Lung (tissue), 12 donors: ENCODE data around the gene MPG. TPM values are rescaled to one million over a fixed set of nuclear protein-coding genes. Genes with fewer than 3 reads are reported as not detected.

Experiments used
- ATAC-seq: fragments of 200-7000 bp; cut with Tn5 transposase; one replicate; pipeline ENCODE4 v1.9.1; 2020; ENCODE audit warnings: moderate number of reproducible peaks; ENCODE audit not compliant: insufficient read depth, low FRiP score
- DNase-seq, 3 donors: peaks; one replicate each; pipeline ENCODE4 v3.0.0-alpha.2; 2013 to 2017
- H3K27ac ChIP-seq, 2 donors: one replicate each; pipeline ENCODE4 v1.5.1; 2013; ENCODE audit warnings: mild to moderate bottlenecking in 2 of 2, moderate library complexity in 2 of 2, control low read depth in 1 of 2, inconsistent platforms in 1 of 2, low read depth in 1 of 2, low read length in 1 of 2
- H3K27me3 ChIP-seq, 3 donors: one replicate each; pipeline ENCODE4 v1.5.1; 2013; ENCODE audit warnings: low read length in 2 of 3; ENCODE audit not compliant: control insufficient read depth in 3 of 3, insufficient read depth in 3 of 3
- H3K36me3 ChIP-seq, 4 donors: one replicate each; pipeline ENCODE4 v1.5.1; 2013; ENCODE audit warnings: low read length in 4 of 4, mild to moderate bottlenecking in 1 of 4, moderate library complexity in 1 of 4; ENCODE audit not compliant: control insufficient read depth in 4 of 4, insufficient read depth in 4 of 4
- H3K4me1 ChIP-seq, 5 donors: one replicate each; pipeline ENCODE4 v1.5.1; 2013; ENCODE audit warnings: low read length in 5 of 5, mild to moderate bottlenecking in 2 of 5, moderate library complexity in 1 of 5; ENCODE audit not compliant: control insufficient read depth in 5 of 5, insufficient read depth in 5 of 5
- H3K4me3 ChIP-seq: one replicate; pipeline ENCODE4 v1.5.1; 2013; ENCODE audit warnings: mild to moderate bottlenecking, control low read depth, moderate library complexity
- H3K9ac ChIP-seq, 2 donors: one replicate each; pipeline ENCODE4 v1.5.1; 2013; ENCODE audit warnings: low read length in 2 of 2, control low read depth in 1 of 2; ENCODE audit not compliant: insufficient read depth in 1 of 2
- H3K9me3 ChIP-seq, 4 donors: one replicate each; pipeline ENCODE4 v1.5.1; 2013; ENCODE audit warnings: low read length in 3 of 4, mild to moderate bottlenecking in 1 of 4, moderate library complexity in 1 of 4; ENCODE audit not compliant: control insufficient read depth in 4 of 4, insufficient read depth in 3 of 4
- CTCF ChIP-seq: IDR thresholded peaks from 2 replicates; pipeline ENCODE4 v1.5.1; 2012; ENCODE audit warnings: mild to moderate bottlenecking; ENCODE audit errors: control extremely low read depth, extremely low read depth
- WGBS, 2 donors: extraction: QIAGEN DNeasy Blood & Tissue Kit; methylation state at CpG; one replicate each; pipeline ENCODE4 v1.1.7; 2013; 5-methylcytosine and 5-hydroxymethylcytosine counted together
- polyA plus RNA-seq, 2 donors: library from polyadenylated mRNA; stranded (reverse); fragments of 200-250 nt; gene quantifications; one replicate each; pipeline ENCODE4 v1.2.1, GENCODE V29; 2013
- total RNA-seq, 2 donors: library from RNA; depleted of rRNA in 1 of 2; stranded (reverse); fragments of >200 nt in 1 of 2; gene quantifications; one replicate each; pipeline ENCODE4 v1.2.1, GENCODE V29; 2014 to 2021
- donor health status: control.
- donor health status: control.
- donor health status: Bipolar disorder and iron deficiency.
- donor health status: healthy.
- donor health status: DM: yes; HTN: yes; CAD: no.

The MPG gene
- total and polyA plus RNA-seq, 4 donors = 61.1 to 101 (median 79.6) TPM

- Histone ChIP-seq H3K36me3 (peaks cover 0 to 53% (median 23%) of the 10 kb centered on the region in 4 donors), H3K27ac (peak overlapping the region in 1 of 2 donors; percentile 86), H3K27me3 (no peaks in the 10 kb centered on the region), H3K4me3 (no peak overlapping the region), H3K9ac (no peak overlapping the region), H3K9me3 (no peaks in the 10 kb centered on the region), H3K4me1 (peaks cover 0 to 23% (median 0%) of the 10 kb centered on the region in 5 donors)
- TF ChIP-seq CTCF = no peak
- no peak for ATAC-seq
- 88 to 91% methylated on average over 18 to 23 of the region's 23 CpGs for WGBS, 2 donors
- no peak for DNase-seq
Measured at GRCh38 chr16:86483-86952, 8.5 kb downstream of the MPG start.

- no peaks in the 10 kb centered on the region for H3K9me3 ChIP-seq
- no peak overlapping the region for H3K4me3 ChIP-seq
- 96 to 97% methylated on average over 14 of the region's 14 CpGs for WGBS, 2 donors
- ATAC-seq = no peak
- no peak for DNase-seq
- peaks cover 0 to 54% (median 26%) of the 10 kb centered on the region in 4 donors for H3K36me3 ChIP-seq
- H3K9ac ChIP-seq = no peak overlapping the region
- no peak overlapping the region for H3K27ac ChIP-seq
- no peak for TF ChIP-seq CTCF
- peaks cover 0 to 20% (median 0%) of the 10 kb centered on the region in 5 donors for H3K4me1 ChIP-seq
- H3K27me3 ChIP-seq = no peaks in the 10 kb centered on the region
Measured at GRCh38 chr16:88613-89012, 10.6 kb downstream of the MPG start.

- H3K36me3 ChIP-seq = peaks cover 0 to 52% (median 28%) of the 10 kb centered on the region in 4 donors
- no peak for DNase-seq
- ATAC-seq = no peak
Measured at GRCh38 chr16:89391-90302, 11.6 kb downstream of the MPG start.

More at GRCh38 chr16:89391-90302, 11.6 kb downstream of the MPG start:
- 94 to 96% methylated on average over 29 to 30 of the region's 30 CpGs for WGBS, 2 donors
- H3K9ac ChIP-seq = no peak overlapping the region
- no peaks in the 10 kb centered on the region for H3K9me3 ChIP-seq
- H3K27me3 ChIP-seq = no peaks in the 10 kb centered on the region
- no peak overlapping the region for H3K4me3 ChIP-seq
- peaks cover 0 to 10% (median 0%) of the 10 kb centered on the region in 5 donors for H3K4me1 ChIP-seq
- H3K27ac ChIP-seq = no peak overlapping the region
- no peak for TF ChIP-seq CTCF
